Activated naive CD8-positive, alpha-beta T cell treated with anti-CD3 and anti-CD28 coated beads, Interleukin-2, amount 10 ng/mL, durations not matched to agents 7 days and 5 days (primary cell): ENCODE data around the gene LIN7B. TPM values are rescaled to one million over a fixed set of nuclear protein-coding genes. Genes with fewer than 3 reads are reported as not detected.
A peak's percentile ranks its signal among the peaks of the same experiment; 100 is the strongest.
"Not testable (repeated sequence)": the region's sequence is repeated elsewhere in the genome, so short reads cannot be mapped to it uniquely, and the experiment has no call there.

Source experiments
- ATAC-seq: fragments of 150-1000 bp; cut with Tn5 transposase; one replicate; pipeline ENCODE4 v1.10.0; 2021; ENCODE audit warnings: low read depth, moderate library complexity
- POLR2A ChIA-PET: fragments of 350-600 bp; sonication (Branson Sonifier 250); formaldehyde crosslinking; loops from one replicate; lab custom pipeline; 2021; ENCODE audit warnings: antibody characterized with exemption; lab: Charles Lee
- DNase-seq: peaks from one replicate; pipeline ENCODE4 v3.0.0; 2021
- H3K27ac Mint-ChIP-seq: one replicate; pipeline ENCODE4 v1.8.0; 2022; ENCODE audit warnings: mild to moderate bottlenecking, mixed read lengths
- H3K27me3 Mint-ChIP-seq: one replicate; pipeline ENCODE4 v1.8.0; 2022; ENCODE audit warnings: mild to moderate bottlenecking, moderate library complexity, mixed read lengths
- H3K36me3 Mint-ChIP-seq: one replicate; pipeline ENCODE4 v1.8.0; 2021; ENCODE audit warnings: mild to moderate bottlenecking, mixed read lengths
- H3K4me1 Mint-ChIP-seq: one replicate; pipeline ENCODE4 v1.8.0; 2021; ENCODE audit warnings: mixed read lengths
- H3K4me3 Mint-ChIP-seq: one replicate; pipeline ENCODE4 v1.8.0; 2022; ENCODE audit warnings: mild to moderate bottlenecking, moderate library complexity, mixed read lengths
- H3K9me3 Mint-ChIP-seq: one replicate; pipeline ENCODE4 v1.8.0; 2021; ENCODE audit warnings: mixed read lengths
- total RNA-seq, 2 experiments: library from RNA; stranded (reverse); gene quantifications; one replicate each; pipeline ENCODE4 v1.2.3, GENCODE V29; 2021

LIN7B gene, protein sequence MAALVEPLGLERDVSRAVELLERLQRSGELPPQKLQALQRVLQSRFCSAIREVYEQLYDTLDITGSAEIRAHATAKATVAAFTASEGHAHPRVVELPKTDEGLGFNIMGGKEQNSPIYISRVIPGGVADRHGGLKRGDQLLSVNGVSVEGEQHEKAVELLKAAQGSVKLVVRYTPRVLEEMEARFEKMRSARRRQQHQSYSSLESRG
- 10 to 100 TPM in 1 of 2 experiments, 1 to 10 TPM in 1; 8.9 to 10.1 TPM for total RNA-seq

GRCh38 chr19:49113762-49114629 lies at the start of gene LIN7B:
TSS of gene LIN7B (plus strand) at chr19:49114370. CDS start at chr19:49114405, 35 bp downstream.
- peak; percentile 96 for DNase-seq
- H3K9me3 Mint-ChIP-seq = no peaks in the 10 kb centered on the region
- H3K36me3 Mint-ChIP-seq = peaks cover 7% of the 10 kb centered on the region
- no peaks in the 10 kb centered on the region for H3K27me3 Mint-ChIP-seq
- POLR2A ChIA-PET = interaction anchor here (0.6 to 2.3 kb wide), 5 partner anchors 12 to 31 kb away, joined by 3 to 11 read pairs (median 5); no protein-coding TSS in a partner anchor
- ATAC-seq = peak; percentile 63
- peak within 1 kb of the TSS; percentile 30 for H3K27ac Mint-ChIP-seq
- H3K4me3 Mint-ChIP-seq = peak within 1 kb of the TSS; percentile 91
- H3K4me1 Mint-ChIP-seq = peaks cover 15% of the 10 kb centered on the region

GRCh38 chr19:49064768-49065611 lies 49.2 kb upstream of the LIN7B start, which contains the start of gene NTF4:
TSS of gene NTF4 (minus strand) at chr19:49064818. CDS start at chr19:49061997, 2,821 bp downstream.
- Mint-ChIP-seq H3K9me3 (peaks cover 3% of the 10 kb centered on the region), H3K4me3 (no peak within 1 kb of the TSS), H3K36me3 (no peaks in the 10 kb centered on the region), H3K4me1 (no peaks in the 10 kb centered on the region), H3K27ac (no peak within 1 kb of the TSS), H3K27me3 (peaks cover 82% of the 10 kb centered on the region)
- DNase-seq = no peak
- POLR2A ChIA-PET = no interaction called here
- no peak for ATAC-seq

DNA sequence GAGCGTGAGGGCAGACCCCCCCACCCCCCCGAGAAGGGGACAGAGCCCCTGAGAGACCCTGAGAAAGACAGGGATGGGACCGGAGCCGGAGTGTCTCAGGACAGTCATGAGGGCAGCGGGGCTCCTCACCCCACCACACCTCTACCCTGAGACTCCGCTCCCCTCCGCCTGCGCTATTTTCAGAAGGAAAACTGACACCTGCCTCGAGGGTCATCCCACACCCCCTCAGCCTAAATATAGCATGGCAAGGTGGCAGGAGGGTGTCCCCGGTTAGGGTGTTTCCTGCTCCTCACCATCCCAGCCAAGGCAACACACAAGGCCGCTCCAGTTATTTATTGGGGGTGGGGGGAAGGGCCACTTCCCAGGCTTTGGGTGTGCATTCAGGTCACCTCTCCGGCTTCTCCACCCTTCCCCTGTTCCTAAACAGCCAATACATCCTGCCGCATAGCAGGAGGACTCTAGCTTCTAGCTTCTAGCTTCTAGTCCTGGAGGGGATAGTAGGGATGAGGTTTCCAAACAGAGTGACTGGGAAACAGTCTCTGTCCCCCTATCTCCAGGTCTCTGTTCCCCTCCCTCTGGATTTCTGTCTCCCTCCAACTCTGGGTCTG lies 48.2 kb upstream of the LIN7B start:
- ATAC-seq = no peak
- Mint-ChIP-seq H3K9me3 (peaks cover 3% of the 10 kb centered on the region), H3K4me1 (no peaks in the 10 kb centered on the region), H3K27me3 (peaks cover 78% of the 10 kb centered on the region), H3K27ac (no peak overlapping the region), H3K4me3 (no peak overlapping the region), H3K36me3 (no peaks in the 10 kb centered on the region)
- POLR2A ChIA-PET = no interaction called here
- no peak for DNase-seq

DNA sequence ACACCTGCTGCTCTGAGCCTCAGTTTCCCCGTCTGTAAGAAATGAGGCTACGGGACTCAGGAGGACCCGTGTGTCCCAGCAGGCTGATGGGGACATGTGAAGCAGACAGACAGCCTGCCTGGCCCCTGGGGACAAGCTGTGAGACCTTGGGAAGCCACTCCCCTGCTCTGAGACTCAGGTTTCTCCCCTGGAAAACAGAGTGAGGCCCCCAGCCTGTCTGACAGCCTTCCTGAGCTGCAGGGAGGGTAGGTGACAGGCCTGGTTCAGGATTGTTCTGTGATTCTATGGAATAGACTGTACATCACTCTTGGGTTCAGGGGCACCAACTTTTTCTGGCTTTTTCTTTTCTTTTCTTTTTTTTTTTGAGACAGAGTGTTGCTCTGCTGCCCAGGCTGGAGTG lies 46.6 kb upstream of the LIN7B start:
- no peak overlapping the region for H3K27ac Mint-ChIP-seq
- H3K9me3 Mint-ChIP-seq = peaks cover 3% of the 10 kb centered on the region
- POLR2A ChIA-PET = no interaction called here
- no peak for ATAC-seq
- H3K36me3 Mint-ChIP-seq = no peaks in the 10 kb centered on the region
- H3K4me3 Mint-ChIP-seq = no peak overlapping the region
- no peaks in the 10 kb centered on the region for H3K4me1 Mint-ChIP-seq
- H3K27me3 Mint-ChIP-seq = peaks cover 77% of the 10 kb centered on the region
- DNase-seq = no peak

GRCh38 chr19:49069026-49069425 lies 45.1 kb upstream of the LIN7B start:
- Mint-ChIP-seq H3K36me3 (peaks cover 2% of the 10 kb centered on the region), H3K4me3 (no peak overlapping the region), H3K9me3 (peaks cover 3% of the 10 kb centered on the region), H3K4me1 (peaks cover 6% of the 10 kb centered on the region), H3K27me3 (peaks cover 79% of the 10 kb centered on the region), H3K27ac (no peak overlapping the region)
- POLR2A ChIA-PET = interaction anchor here (1.2 kb wide), 1 partner anchor 9 kb away, joined by 3 read pairs; no protein-coding TSS in a partner anchor
- ATAC-seq (no peak), DNase-seq (no peak)

GRCh38 chr19:49070416-49070815 lies 43.8 kb upstream of the LIN7B start:
- H3K27ac Mint-ChIP-seq = no peak overlapping the region
- H3K9me3 Mint-ChIP-seq = peaks cover 3% of the 10 kb centered on the region
- peaks cover 6% of the 10 kb centered on the region for H3K4me1 Mint-ChIP-seq
- DNase-seq (no peak), ATAC-seq (no peak)
- POLR2A ChIA-PET = interaction anchor here (1.2 kb wide), 1 partner anchor 10 kb away, joined by 3 read pairs; no protein-coding TSS in a partner anchor
- no peak overlapping the region for H3K4me3 Mint-ChIP-seq
- H3K36me3 Mint-ChIP-seq = peaks cover 2% of the 10 kb centered on the region
- H3K27me3 Mint-ChIP-seq = peaks cover 76% of the 10 kb centered on the region

DNA sequence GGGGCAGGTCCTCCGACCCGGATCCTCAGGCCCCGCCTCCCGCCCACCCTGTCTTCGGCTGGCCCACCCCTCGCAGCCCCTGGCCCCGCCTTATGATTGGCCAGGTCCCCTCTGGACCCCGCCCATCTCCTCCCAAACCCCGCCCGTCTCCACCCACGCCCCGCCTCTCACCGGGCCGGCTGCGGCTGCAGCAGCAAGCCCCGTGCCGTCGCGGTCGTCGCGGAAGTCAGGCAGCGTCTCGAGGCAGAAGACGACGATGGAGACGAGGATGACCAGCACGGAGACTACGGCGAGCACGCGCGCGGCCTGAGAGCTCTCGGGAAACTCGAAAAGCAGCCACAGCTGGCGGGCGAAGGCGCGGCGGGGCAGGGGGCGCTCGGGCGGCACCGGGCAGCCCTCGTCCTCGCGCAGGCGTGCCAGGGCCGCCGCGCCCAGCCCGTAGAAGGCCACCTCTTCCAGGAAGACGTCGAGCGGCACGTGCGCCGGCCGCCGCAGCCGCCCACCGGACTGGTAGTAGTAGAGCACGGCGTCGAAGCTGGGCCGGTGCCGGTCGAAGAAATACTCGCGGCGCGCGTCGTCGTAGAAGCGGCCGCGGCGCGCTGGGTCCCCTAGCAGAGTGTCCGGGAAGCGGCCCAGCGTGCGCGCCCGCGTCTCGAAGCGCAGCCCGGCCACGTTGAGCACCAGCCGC lies 42.2 kb upstream of the LIN7B start:
- DNase-seq = no peak
- peaks cover 3% of the 10 kb centered on the region for H3K9me3 Mint-ChIP-seq
- H3K4me1 Mint-ChIP-seq = peaks cover 6% of the 10 kb centered on the region
- POLR2A ChIA-PET = no interaction called here
- H3K27ac Mint-ChIP-seq = no peak overlapping the region
- H3K27me3 Mint-ChIP-seq = peaks cover 63% of the 10 kb centered on the region
- no peak for ATAC-seq
- peaks cover 2% of the 10 kb centered on the region for H3K36me3 Mint-ChIP-seq
- H3K4me3 Mint-ChIP-seq = no peak overlapping the region

GRCh38 chr19:49073514-49074378 lies 40.4 kb upstream of the LIN7B start:
- H3K4me3 Mint-ChIP-seq = peak overlapping the region; percentile 45
- DNase-seq = no peak
- peaks cover 6% of the 10 kb centered on the region for H3K4me1 Mint-ChIP-seq
- peaks cover 47% of the 10 kb centered on the region for H3K27me3 Mint-ChIP-seq
- H3K27ac Mint-ChIP-seq = peak overlapping the region; percentile 1
- POLR2A ChIA-PET = interaction anchor here (0.7 kb wide), 1 partner anchor 77 kb away, joined by 4 read pairs; no protein-coding TSS in a partner anchor
- ATAC-seq = no peak
- peaks cover 3% of the 10 kb centered on the region for H3K9me3 Mint-ChIP-seq
- peaks cover 2% of the 10 kb centered on the region for H3K36me3 Mint-ChIP-seq

DNA sequence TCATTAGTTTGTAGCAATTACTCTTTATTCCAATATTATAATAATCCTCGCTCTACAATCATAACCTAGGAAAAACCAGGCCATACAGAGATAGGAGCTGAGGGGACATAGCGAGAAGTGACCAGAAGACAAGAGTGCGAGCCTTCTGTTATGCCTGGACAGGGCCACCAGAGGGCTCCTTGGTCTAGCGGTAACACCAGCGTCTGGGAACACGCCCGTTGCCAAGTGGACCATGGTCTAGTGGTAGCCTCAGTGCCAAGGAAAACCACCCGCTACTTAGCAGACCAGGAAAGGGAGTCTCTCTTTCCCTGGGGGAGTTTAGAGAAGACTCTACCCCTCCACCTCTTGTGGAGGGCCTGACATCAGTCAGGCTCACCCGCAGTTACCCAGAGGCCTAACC lies 39.3 kb upstream of the LIN7B start:
- H3K9me3 Mint-ChIP-seq, H3K27ac Mint-ChIP-seq, H3K36me3 Mint-ChIP-seq, H3K4me1 Mint-ChIP-seq, POLR2A ChIA-PET, ATAC-seq, DNase-seq, H3K4me3 Mint-ChIP-seq: not testable (repeated sequence)
- H3K27me3 Mint-ChIP-seq = peaks cover 37% of the 10 kb centered on the region

- DNase-seq = no peak
- no peaks in the 10 kb centered on the region for H3K9me3 Mint-ChIP-seq
- peaks cover 4% of the 10 kb centered on the region for H3K4me1 Mint-ChIP-seq
- peaks cover 4% of the 10 kb centered on the region for H3K27me3 Mint-ChIP-seq
- POLR2A ChIA-PET = no interaction called here
- ATAC-seq = no peak
- no peak overlapping the region for H3K4me3 Mint-ChIP-seq
- H3K36me3 Mint-ChIP-seq = no peaks in the 10 kb centered on the region
- no peak overlapping the region for H3K27ac Mint-ChIP-seq
Observed at GRCh38 chr19:49080392-49080791, 33.8 kb upstream of the LIN7B start.

DNA sequence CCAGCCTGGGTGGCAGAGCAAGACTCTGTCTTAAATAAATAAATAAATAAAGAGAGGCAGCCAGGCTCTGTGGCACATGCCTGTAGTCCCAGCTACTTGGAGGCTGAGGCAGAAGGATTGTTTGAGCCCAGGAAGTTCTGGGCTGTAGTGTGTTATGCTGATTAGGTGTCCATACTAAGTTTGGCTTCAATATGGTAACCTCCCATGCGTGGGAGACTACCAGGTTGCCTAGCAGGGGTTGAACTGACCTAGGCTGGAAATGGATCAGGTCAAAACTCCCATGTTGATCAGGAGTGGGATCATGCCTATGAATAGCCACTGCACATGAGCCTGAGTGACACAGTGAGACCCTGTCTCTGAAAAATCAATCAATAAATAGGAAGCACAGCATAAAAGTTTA lies 32.9 kb upstream of the LIN7B start:
- DNase-seq = no peak
- POLR2A ChIA-PET = no interaction called here
- peaks cover 2% of the 10 kb centered on the region for H3K27me3 Mint-ChIP-seq
- no peaks in the 10 kb centered on the region for H3K9me3 Mint-ChIP-seq
- H3K27ac Mint-ChIP-seq = no peak overlapping the region
- peaks cover under 1% of the 10 kb centered on the region for H3K36me3 Mint-ChIP-seq
- peaks cover 4% of the 10 kb centered on the region for H3K4me1 Mint-ChIP-seq
- H3K4me3 Mint-ChIP-seq = no peak overlapping the region
- no peak for ATAC-seq
